Measurements from ENCODE around the gene PRKD1.

DNA sequence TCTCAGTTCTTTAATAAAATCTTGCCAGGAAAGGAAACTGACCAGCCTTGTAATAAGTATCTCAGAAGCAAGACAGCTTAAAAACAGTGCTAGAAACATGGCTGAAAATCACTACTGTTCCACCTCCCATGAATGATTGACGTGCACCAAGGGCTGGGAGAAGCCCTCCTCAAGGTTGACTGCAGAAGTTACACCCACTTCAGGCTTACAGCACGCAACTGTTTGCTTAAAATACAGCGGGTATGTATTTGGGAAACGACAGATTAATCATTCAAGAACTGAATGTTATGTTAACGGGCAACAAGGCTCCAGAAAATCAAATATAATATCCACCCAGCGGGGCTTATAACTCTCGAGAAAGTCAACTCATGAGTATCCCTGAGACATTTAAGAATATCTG, 22.1 kb downstream of the PRKD1 start:
- TF ChIP-seq TARDBP (IDR thresholded peaks at IDR 0.05) (no peak), FOXK2 (IDR thresholded peaks at IDR 0.05) (no peak), ELF4 (IDR thresholded peaks at IDR 0.05) (no peak), BHLHE40 (IDR thresholded peaks at IDR 0.05; ENCODE audit: borderline replicate concordance) (no peak), SP1 (IDR thresholded peaks at IDR 0.05) (no peak), NFRKB (IDR thresholded peaks at IDR 0.05) (no peak), HDGF (IDR thresholded peaks at IDR 0.05; ENCODE audit: borderline replicate concordance) (no peak)

Data from HEK293T (cell line).